GM12801 (cell line): Measurements from ENCODE around the gene ZSWIM4.

Experiments
- TF ChIP-seq, protein P1 (sequence below): IDR thresholded peaks from one replicate; pipeline ENCODE4 v1.5.1; 2011; ENCODE audit warnings: control low read depth; ENCODE audit not compliant: insufficient read length; ENCODE audit errors: extremely low read depth

The ZSWIM4 gene

DNA sequence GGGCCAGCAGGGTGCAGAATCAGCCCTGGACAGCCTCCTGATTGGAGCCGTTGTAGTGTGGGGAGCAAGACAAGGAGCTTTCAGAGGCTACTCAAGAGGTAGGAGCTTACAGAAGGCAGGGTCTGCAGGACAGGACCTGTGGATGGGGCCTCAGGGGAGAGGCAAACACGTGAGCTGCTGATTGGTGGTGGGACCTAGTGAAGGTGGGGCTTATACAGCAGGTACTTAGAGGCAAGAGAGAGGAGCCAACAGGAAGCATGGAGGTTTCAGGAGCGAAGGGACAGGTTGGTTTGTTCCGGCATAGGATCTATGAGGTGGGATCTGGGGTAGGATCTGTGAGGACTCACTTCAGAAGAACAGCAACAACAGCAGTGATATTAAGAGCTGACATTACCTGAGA is 32.4 kb downstream of the ZSWIM4 start:
- TF ChIP-seq, protein P1, sequence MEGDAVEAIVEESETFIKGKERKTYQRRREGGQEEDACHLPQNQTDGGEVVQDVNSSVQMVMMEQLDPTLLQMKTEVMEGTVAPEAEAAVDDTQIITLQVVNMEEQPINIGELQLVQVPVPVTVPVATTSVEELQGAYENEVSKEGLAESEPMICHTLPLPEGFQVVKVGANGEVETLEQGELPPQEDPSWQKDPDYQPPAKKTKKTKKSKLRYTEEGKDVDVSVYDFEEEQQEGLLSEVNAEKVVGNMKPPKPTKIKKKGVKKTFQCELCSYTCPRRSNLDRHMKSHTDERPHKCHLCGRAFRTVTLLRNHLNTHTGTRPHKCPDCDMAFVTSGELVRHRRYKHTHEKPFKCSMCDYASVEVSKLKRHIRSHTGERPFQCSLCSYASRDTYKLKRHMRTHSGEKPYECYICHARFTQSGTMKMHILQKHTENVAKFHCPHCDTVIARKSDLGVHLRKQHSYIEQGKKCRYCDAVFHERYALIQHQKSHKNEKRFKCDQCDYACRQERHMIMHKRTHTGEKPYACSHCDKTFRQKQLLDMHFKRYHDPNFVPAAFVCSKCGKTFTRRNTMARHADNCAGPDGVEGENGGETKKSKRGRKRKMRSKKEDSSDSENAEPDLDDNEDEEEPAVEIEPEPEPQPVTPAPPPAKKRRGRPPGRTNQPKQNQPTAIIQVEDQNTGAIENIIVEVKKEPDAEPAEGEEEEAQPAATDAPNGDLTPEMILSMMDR, result no peak

DNA sequence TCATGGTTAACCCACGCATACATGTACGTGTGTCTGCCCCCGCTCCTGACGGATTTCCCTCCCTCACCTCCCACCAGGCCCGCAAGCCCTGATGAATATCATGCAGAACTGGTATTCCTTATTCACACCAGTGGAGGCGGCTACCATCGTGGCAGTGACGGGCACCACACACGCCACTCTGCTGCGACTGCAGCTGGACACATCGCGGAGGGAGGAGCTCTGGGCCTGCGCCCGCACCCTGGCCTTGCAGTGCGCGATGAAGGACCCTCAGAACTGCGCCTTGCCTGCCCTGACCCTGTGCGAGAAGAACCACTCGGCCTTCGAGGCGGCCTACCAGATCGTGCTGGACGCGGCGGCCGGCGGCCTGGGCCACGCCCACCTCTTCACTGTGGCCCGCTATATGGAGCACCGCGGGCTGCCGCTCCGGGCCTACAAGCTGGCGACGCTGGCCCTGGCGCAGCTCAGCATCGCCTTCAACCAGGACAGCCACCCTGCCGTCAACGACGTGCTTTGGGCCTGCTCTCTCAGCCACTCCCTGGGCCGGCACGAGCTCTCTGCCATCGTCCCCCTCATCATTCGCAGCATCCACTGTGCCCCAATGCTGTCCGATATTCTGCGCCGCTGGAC is 35.0 kb downstream of the ZSWIM4 start:
- TF ChIP-seq, protein P1, result no peak

DNA sequence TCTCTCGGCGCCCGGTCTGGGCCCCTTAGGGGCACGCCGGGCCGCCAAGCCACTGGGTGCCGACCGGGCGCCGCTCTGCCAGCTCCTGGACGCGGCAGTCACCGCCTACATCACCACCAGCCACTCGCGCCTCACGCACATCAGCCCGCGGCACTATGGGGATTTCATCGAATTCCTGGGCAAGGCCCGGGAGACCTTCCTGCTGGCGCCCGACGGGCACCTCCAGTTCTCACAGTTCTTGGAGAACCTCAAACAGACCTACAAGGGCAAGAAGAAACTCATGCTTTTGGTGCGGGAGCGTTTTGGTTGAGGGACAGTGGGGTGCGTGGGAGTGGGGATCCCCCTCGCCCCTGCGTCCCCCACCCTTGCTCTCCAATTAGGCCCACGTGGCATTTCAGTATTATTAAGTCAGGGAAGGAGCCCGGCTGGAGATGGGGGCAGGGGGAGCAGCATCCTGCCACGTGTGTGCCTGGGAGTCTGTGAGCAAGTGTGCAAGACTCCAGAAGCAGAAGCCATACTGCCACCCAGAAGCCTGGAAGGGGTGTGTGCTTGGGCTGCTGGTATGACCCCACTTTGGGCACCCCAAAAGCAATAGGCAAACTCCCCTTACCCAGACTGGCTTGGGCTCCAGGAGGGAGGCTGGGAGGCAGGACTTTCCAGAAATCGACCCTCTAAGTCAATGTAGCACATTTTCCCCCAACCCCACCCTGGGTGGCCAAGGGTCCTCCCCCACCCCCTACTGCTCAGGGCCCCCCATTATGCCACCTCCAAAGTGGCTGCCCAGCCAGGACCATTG is 35.7 kb downstream of the ZSWIM4 start:
- TF ChIP-seq, protein P1, result no peak

DNA sequence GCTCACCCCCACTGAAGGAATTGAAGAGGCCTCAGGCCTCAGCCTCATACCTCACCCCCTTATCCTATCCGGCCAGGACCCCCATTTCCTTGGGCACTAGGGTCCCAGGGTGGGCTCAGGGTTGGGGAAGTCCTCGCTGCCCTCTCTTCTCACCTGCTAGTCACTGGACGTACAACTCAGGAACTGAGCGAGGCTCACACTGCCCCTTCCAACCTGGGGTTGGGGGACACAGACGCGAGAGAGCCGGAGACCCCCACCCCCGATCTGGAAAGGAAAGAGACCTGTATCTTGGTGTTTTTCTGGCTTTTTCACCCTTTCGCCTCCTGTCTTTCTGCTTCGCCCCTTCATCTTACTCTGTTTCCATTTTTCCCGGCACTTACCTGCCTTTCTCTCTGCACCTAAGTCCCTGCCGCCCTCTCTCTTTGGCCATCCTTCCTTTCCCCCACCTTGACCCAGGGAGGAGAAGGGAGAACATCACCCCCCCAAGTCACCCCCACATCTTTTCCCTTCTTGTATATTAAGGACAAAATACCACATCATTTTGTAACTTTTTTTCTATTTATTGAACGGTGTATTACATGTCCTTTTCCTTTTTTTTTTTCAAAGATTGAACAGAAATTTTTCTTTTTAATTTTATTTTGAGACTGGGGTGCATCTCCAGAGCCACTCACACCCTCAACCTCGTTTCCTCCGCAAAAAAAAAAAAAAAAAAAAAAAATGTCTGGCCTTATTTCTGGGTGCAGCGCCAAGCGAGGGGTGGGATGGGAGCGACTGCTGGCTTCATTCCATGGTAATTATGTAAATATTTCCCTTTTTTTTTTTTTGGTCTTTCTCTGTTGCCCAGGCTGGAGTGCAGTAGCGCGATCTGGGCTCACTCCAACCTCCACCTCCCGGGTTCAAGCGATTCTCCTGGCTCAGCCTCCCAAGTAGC is 36.6 kb downstream of the ZSWIM4 start:
- TF ChIP-seq, protein P1, result no peak

DNA sequence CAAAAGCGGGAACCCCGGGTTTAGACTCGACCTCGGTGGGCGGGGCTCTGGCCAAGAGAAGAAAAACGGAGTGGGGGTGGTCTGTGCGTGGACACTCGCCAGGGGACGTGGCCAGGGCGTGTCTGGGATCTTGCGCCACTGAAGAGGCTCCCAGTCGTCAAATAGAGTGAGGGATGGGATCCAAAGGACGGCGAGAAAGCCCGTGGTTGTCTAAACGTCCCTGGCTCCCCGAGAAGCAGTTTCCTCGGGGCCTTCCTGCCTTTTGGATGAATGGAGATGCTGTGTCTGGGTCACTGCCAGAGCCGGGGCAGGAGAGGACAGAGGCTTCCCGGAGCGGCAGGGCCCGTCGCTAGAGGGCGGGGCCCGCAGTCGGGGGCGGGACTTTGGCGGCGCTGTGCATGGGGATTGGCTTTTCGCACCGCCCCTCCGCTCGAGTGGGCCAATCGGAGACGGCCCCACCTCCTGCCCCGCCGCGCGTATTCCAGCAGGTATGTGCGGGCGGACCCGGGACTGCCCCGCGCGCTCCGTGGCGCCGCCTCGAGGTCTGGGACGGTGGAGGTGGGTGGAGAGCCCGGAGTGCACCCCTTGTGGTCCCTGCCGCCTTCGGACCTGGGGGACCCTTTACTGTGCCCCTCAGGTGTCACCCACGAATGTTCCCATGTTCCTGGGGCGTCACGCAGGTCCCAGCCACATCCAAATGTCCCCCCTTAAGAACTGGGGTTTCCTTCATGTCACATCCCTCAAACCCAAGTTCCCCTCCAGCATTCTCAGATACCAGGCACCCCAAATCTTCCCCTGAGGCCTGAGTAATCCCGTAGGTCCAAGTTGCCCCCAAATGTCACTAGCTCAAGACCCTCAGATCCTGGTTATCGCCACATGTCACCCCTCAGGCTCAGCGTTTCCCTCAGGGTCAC is 38.3 kb downstream of the ZSWIM4 start:
- TF ChIP-seq, protein P1, result no peak

DNA sequence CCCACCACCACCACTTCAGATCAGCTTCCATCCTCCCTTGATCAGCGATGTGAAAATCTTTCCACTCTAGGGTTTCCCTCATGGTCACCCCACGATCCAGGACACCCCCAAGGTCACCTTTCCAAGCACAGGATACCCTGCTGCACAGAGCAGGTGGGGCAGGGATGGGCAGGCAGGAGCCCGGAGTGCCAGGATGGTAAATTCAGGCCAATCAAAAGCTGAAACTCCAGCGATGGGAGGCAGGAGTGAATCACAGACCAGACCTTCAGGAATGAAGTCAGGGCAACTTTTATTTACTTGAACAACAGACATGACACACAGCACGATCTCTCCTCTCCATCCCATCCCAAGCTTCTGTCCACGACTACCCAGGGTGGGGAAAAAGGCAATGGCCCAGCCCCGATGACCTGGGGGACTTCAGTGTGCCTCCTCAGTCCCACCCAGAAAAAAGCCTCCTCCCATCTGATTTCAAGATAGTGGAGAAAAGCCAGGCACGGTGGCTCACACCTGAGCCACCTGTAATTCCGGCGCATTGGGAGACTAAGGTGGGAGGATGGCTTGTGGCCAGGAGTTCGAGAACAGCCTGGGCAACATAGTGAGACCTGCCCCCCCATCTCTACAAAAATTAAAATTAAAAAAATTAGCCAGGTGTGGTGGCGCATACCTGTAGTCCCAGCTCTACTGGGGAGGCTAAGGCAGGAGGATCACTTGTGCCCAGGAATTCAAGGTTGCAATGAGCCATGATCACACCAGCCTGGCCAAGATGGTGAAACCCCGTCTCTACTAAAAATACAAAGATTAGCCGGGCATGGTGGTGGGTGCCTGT is 39.2 kb downstream of the ZSWIM4 start:
- TF ChIP-seq, protein P1, result no peak
